A204.1 (cell line): Measurements from ENCODE around the gene BASP1.
"Not testable (repeated sequence)": the region's sequence is repeated elsewhere in the genome, so short reads cannot be mapped to it uniquely, and the experiment has no call there.

Experiments used
- FAIRE-seq: peaks from 2 replicates; lab custom pipeline; 2012; peaks lifted over from hg19 to GRCh38; lab: Jason Lieb, UNC

BASP1 gene

DNA sequence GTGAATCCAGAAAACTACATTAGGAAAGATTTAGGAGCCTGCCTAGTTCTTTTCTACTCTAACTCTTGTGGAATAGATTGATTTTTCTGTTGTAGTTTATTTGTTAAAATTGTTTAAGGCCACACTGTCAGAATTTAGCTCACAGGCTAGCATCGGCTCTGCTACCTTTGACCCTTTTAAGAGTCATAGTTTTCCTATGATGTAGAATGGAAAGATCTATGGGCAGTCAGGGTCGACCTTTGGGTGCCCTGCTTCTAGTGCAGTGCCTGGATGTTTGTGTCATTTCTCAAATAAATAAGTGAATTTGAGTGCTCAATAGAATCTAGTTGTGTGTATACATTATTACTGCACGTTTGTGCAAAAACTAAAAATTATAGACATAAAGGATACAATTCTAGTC, 38.7 kb downstream of the BASP1 start:
- FAIRE-seq = no peak

DNA sequence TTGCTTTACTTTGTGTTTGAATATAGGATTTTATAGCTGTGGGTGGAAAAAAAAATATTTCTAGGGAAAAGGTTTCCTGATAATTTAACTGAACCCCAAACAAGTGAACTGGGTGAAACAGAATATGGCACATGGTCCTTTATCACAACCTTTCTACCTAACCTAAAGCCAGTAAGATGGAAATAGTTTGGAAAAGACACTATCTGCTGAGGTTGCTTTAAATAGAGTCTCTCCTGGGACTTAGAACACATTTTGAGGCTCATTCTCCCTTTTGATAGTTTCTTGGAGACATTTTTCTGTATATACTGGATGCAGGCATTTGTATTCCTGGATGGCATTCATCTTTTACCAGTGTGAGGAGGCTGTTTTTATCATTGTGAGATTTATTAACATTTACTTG, 39.4 kb downstream of the BASP1 start:
- no peak for FAIRE-seq

DNA sequence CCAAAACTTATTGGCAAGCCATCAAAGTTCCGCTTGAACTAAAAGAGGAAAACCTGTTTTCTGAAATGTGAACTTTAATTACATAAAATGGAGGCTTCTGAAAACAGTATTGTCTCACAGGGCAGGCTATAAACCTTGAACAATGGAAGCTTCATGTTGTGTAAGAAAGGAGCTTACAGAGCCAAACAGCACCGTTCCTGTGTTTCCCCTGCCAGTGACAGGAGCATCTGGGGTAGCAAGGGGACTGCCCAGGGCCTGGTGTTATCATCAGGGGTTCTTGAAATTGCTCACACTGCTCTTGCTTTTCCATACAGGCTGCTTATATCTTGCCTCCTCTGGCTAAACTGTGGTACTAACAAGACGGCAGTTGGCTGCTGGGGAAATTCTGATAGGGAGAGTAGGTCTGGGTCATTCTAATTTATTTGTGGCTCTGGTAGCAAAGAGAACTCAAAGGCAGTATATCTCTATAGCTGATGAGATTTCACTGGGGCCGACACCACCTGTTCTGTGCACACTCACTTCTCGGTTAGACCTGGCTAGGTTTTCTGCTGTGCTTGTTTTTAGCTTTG, 40.4 kb downstream of the BASP1 start:
- no peak for FAIRE-seq

DNA sequence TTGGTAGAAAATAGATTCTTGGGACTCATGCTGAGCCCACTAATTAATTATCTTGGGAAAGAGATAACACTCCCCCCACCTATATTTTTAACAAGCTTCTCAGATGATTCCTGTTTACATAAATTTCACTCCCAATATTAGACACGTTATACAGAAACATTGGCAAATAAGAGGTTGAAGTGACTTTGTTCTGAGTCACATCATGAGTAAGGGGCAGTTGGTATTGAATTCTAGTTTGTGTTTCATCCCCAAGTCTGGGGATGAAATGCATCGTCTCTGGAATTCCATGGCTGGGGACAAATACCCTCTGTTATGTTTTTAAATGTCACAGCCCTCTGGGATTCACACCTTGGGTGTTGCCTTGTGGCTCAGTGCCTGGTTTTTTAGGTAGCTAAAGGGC, 41.0 kb downstream of the BASP1 start:
- FAIRE-seq = no peak

DNA sequence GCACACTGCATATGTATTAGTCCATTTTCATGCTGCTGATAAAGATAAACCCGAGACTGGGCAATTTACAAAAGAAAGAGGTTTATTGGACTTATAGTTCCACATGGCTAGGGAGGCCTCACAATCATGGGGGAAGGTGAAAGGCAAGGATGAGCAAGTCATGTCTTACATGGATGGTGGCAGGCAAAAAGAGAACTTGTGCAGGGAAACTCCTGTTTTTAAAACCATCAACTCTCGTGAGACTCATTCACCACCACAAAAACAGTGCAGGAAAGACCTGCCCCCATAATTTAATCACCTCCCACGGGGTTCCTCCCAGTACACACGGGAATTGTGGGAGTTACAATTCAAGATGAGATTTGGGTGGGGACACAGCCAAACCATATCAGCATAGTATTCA, 41.6 kb downstream of the BASP1 start:
- FAIRE-seq = not testable (repeated sequence)

DNA sequence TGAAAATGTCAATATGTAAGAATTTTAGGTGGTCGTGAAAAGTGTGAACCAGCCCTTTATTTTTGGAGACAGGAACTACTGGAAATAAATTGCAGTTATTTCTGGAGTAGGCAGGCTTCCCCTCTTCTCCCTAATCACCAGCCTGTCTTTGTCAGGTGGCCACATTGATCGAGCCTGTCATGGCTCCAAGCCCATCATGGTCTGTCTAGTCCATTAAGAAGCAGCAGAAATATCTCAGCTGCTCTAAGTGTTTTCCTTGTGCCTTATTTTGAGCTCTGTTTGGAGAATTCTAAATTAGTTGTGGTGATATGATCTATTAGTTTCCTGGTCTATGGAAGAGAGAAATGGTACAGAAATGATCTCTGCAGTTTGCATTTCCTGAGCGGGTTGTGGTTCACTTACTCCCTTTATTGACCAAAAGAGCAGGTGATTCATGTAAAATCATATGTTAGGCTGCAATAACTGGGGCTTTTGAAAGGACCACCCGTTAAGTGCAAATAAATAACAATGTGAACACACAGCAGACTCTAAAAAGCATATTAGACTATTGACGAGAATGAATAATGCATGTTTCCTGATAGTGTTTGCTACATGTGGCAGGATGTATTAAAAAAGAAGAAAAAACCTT, 42.3 kb downstream of the BASP1 start:
- no peak for FAIRE-seq

DNA sequence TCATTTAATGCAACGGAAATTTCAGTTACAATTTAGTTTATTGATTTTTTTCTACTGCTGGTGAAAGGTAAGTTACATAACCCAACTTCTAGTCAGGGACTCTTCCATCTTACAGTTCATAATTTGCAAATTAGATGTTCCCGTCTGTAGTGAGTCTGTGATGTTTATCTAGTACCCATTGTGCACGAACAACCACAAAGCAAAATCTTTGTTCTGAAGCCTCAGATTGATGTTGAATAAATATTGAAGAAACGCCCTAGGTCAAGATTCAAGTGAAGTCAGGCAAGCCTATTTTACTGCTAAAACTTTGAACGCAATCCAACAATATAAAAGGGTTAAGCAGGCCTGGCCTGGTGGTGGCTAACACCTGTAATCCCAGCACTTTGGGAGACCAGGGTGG, 43.1 kb downstream of the BASP1 start:
- FAIRE-seq = no peak

DNA sequence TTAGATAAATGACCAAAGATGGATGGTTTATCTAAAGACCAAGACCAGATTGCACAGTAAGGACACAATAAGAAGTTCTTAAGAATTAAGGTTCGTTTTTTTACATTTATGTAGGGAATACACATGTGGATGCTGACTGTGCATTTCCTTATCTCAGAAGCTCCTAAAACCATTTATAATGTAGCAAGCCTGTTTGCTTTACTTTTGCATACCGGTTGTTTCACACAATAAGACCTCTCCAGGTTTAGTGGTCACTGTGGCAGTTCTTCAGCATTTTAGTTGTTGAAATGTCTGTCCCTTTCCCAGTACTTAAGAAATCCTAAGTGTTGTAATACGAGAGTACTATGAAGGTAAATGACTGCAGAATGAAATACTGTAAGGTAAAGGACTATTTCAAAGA, 43.6 kb downstream of the BASP1 start:
- no peak for FAIRE-seq

DNA sequence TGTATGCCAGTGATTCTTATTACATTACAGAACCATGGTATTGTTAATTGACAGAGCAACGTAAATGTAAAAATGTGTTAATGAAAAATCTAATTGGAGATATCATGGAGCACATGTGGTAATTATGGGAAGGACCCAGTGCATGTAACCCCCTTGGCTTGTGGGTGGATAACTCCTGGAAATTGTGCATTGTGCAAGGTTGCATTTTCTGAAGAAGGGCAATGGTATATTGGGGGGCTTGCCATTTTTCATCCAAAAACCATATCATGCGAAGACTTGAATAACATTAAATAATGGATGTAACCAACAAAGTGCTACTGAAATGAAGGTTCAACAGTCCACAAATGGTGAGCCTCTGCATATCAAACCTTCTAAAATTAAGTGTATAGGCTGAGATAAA, 47.6 kb downstream of the BASP1 start:
- FAIRE-seq = no peak

DNA sequence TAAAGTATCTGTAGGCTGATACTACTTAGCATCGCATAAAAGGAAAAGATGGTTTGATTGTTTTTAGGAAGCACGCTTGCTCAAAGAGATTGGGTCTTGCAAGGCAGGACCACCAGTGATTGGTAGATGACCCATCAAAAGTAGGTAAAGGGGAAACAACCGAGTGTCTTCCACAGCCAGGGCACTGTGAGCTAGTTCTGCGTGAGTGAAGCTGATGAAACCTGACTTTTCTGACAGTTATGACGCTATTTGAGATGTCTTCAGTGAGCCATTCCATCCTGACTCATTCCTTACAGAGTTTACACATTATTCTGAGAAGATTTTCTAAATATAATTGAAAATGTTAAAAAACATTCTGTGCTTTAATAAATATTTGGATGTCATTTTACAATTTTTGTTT, 49.7 kb downstream of the BASP1 start:
- FAIRE-seq = no peak

DNA sequence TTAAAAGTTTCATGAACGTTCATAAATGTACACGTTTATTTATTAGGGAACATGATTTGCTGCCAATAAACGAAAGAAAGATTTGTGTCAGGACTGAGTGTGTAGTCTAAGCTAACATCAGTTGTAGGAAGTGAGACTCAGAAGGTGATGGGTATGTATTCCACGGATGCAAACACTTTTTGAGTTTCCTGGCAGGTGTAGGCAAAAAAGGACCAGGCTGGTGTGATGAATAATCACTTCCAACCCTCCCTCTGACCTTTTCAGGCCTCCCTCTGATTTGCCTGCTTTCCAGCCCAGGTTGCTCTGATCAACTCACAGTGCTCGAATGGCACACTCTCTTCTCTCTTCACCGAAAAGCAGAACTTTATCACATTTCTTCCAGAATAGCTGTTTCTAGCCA, 51.8 kb downstream of the BASP1 start:
- no peak for FAIRE-seq

DNA sequence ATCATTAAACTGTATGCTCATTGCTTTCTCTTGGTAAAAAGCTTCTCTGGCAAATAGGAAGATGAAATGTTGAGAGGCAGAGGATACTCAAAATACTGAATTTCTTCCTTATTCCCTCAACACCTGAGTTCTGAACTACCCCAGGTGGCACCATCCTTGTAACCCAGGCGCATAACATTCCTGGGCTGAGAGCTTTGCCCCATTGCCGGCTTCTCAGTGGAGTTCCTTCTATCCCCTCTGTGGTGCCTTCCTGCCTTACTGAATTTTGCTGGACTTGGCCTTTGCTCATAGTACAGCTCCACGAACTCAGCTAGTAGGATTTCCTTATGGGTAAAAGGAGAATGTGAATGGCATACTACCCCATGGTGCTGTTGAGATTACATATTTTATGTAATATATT, 54.7 kb downstream of the BASP1 start:
- FAIRE-seq = no peak

DNA sequence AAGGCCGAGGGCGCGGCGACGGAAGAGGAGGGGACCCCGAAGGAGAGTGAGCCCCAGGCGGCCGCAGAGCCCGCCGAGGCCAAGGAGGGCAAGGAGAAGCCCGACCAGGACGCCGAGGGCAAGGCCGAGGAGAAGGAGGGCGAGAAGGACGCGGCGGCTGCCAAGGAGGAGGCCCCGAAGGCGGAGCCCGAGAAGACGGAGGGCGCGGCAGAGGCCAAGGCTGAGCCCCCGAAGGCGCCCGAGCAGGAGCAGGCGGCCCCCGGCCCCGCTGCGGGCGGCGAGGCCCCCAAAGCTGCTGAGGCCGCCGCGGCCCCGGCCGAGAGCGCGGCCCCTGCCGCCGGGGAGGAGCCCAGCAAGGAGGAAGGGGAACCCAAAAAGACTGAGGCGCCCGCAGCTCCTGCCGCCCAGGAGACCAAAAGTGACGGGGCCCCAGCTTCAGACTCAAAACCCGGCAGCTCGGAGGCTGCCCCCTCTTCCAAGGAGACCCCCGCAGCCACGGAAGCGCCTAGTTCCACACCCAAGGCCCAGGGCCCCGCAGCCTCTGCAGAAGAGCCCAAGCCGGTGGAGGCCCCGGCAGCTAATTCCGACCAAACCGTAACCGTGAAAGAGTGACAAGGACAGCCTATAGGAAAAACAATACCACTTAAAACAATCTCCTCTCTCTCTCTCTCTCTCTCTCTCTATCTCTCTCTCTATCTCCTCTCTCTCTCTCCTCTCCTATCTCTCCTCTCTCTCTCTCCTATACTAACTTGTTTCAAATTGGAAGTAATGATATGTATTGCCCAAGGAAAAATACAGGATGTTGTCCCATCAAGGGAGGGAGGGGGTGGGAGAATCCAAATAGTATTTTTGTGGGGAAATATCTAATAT, 58.1 kb downstream of the BASP1 start:
- FAIRE-seq = no peak

DNA sequence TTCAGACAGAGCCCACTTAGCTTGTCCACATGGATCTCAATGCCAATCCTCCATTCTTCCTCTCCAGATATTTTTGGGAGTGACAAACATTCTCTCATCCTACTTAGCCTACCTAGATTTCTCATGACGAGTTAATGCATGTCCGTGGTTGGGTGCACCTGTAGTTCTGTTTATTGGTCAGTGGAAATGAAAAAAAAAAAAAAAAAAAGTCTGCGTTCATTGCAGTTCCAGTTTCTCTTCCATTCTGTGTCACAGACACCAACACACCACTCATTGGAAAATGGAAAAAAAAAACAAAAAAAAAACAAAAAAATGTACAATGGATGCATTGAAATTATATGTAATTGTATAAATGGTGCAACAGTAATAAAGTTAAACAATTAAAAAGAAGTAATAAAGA, 59.0 kb downstream of the BASP1 start:
- no peak for FAIRE-seq

DNA sequence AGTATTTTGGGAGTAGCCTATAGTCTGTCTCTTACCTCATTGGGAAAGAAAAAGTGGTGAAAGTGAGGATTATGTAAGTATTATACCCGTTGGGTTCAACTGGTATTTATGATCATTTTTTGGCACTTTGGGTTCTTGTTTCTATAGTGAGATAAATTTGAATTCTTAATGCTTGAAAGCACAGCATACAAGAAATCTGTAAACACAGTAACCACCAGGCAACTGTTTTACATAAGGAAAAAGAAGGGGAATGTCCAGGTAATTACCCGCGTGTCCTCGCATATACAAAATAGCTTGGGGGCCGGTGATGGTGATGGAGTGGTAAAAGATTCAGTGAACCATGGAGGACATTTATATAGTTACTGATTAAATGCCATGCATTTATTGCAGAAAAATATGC, 60.5 kb downstream of the BASP1 start:
- no peak for FAIRE-seq

DNA sequence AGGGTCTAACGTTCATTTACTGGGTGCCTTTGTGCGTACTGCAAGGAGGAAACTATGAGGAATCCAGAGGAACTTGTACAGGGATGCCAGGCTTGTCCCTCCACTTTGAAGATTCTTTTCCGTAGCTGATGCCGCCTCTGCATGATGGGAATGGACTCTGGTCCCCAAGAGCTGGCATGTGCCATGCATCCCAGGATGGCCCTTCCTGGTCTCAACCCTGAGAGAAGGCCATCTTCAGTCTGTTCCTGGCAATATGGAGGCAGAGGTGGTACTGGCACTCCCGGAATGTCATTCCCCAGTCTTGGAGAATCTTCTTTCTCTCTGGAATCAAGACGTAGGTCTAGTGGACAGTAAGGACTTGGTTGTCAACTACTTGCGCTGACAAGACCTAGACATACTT, 61.5 kb downstream of the BASP1 start:
- no peak for FAIRE-seq

DNA sequence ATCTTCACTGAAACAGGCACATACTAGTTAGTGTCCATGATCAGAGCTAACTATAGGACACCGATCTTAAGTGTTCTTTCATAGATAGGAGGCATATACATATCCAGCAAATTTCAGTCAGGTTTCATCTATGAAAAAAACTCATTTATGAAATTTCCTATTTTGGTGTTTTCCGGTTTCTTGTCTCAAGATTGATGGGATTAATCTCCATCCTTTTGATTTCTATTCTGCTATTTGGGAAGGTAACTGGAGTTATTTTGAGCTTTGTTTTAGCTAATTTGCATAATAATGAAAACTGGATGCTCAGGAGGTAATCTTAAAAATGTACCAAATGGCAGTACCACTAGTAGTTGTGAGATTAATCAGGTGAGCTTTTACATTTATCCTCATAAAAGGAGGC, 62.1 kb downstream of the BASP1 start:
- no peak for FAIRE-seq

DNA sequence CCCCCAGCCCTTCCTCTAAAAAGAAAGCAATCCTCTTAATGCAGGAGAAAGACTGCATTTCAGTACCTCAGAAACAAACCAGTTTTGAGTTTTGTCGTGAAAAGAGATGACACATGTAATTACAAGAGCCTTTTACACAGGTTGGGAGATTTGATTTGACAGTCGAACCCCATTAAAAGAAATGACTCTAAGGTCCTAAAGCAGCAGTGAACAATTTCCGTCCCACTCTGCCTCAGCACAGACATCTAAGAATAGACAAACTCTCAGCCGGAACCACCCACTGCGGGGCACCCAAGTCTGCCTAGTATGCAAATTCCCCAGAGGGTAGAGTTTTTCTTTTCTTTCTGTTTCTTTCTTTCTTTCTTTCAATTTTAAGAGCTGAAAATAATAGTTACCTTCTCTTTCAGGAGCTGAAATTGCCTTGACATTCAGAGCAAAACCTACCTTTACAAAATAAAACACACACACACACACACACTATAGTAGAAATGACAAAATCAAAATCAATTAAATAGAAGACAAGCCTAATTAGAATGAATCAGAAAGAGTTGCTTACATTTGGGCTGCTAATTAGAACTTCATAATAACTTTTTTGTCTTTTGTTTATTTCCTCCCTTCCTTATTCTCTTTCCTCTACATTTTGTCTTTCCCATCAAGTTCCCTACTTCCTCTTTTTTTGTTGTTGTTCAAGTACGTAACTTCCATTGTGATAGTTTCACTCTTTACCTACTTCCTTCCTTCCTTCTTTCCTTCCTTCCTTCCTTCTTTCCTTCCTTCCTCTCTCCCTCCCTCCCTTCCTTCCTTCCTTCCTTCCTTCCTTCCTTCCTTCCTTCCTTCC, 65.1 kb downstream of the BASP1 start:
- no peak for FAIRE-seq

DNA sequence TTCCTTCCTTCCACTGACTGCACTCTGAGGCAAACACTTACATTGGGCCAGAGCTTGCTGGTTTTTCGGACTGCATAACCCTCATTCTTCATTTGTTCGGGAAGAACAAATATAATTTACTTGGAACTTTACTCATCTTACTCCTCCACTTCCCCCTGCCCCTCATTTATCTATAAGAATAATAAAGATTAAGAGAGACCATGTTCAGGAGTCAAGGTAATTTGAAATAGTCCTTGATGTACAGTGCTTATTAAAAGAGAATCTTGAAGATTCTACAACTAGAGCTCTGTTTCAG, 65.6 kb downstream of the BASP1 start:
- FAIRE-seq = no peak

DNA sequence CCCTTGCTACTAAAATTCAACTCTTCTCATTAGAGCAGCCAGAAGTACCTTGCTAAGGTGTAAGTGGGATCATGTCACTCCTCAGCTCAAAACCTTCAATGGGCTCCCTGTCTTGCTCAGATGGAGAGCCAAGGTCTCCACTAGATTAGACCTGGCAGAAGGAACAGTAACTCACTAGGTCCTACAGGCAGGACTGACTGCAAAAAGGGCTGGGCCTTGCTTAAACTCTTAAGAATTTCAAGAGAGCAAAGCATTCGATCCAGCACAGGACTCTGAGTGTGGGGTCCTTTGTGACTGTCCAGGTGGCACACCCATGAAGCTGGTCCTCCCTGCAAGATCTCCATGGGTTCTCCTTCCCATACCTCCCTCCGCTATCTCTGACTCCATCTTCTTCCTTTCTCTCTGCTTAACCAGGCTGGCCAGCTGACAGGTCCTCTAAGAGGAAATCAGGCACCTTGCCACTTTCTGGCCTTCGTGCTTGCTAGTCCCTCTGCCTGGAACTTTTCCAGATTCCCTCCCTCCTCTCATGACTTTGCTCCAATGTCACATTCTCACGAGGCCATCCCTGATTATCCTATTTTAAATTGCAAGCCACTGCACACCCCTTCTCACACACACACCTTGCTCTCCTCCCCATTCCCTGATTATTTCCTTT, 70.2 kb downstream of the BASP1 start:
- FAIRE-seq = no peak

DNA sequence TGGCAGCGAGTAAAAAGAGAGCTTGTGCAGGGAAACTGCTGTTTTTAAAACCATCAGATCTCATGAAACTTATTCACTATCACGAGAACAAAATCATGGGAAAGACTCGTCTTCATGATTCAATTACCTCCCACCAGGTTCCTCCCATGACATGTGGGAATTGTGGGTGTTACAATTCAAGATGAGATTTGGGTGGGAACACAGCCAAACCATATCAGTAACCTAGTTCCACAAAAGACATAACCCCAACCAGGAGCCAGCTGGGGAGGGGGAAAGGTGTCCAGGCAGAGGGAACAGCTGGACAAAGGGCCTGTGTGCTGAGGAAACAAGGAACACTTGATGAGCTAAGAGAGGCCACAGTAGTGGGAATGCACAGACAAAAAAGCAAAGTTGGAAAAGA, 71.1 kb downstream of the BASP1 start:
- no peak for FAIRE-seq

DNA sequence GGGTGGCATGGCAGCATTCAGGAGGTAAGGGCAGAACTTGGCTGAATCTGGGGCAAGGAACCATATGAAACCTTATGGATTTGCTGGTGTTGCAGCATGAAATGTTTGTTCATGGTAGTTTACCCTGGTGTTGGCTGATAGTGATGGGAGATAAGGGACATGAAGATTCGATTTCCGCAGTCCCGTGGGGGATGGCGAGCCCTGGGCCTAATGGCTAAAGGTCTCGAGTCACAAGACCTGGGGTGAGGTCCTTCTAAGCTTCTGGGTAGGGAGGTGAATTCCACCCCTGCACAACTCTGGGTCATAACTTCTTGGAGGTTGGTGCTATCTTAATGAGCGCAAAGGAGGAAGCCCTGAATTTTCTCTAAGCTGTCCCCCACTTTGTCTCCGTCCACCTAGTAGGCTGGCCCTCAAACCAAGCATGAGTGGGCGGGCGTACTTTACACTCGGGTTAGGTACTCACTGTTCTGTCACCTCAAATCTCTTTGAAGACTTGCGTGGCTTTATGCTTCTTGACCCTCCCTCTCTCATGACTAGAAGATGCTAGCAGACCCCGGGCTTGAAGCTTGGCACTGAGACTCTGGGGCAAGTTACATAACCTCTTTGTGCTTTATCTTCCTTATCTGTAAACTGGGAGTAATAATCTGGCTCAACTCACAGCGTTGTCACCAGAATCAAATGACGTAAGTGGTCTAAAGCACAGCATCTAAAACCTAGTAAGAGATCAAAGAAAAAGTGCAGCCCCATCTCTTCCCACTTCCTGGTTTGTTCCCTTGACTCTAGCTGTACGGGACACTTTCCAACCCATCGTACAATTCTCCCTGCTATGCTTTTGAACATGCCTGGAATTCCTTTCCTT, 72.5 kb downstream of the BASP1 start:
- no peak for FAIRE-seq
